Right cardiac atrium (tissue), 5 donors: ENCODE measurements around the gene COPS7A. TPM values are rescaled to one million over a fixed set of nuclear protein-coding genes. Genes with fewer than 3 reads are reported as not detected.
"Not testable (repeated sequence)": the region's sequence is repeated elsewhere in the genome, so short reads cannot be mapped to it uniquely, and the experiment has no call there.

Experiments used
- ATAC-seq, 2 donors: fragments of 200-7000 bp; cut with Tn5 transposase; one replicate each; pipeline versions ENCODE4 v1.8.0 to v1.9.1; 2020; ENCODE audit warnings: moderate library complexity in 2 of 2, mild to moderate bottlenecking in 1 of 2
- DNase-seq, 3 donors: peaks; one replicate each; pipeline ENCODE4 v3.0.0-alpha.2; 2020
- H3K27ac ChIP-seq: one replicate; pipeline ENCODE4 v1.5.1; 2013; ENCODE audit warnings: mild to moderate bottlenecking, low read length, control low read depth, moderate library complexity
- H3K27me3 ChIP-seq: one replicate; pipeline ENCODE4 v1.6.1; 2013; ENCODE audit not compliant: control insufficient read depth, insufficient read depth
- H3K4me1 ChIP-seq: one replicate; pipeline ENCODE4 v1.6.1; 2013; ENCODE audit warnings: low read length; ENCODE audit not compliant: control insufficient read depth, insufficient read depth
- H3K4me3 ChIP-seq: one replicate; pipeline ENCODE4 v1.5.1; 2013; ENCODE audit warnings: low read length, control low read depth
- H3K9me3 ChIP-seq: one replicate; pipeline ENCODE4 v1.6.1; 2013; ENCODE audit warnings: low read length; ENCODE audit not compliant: control insufficient read depth
- WGBS: extraction: QIAGEN DNeasy Blood & Tissue Kit; methylation state at CpG from one replicate; pipeline ENCODE4 v1.1.7; 2013; 5-methylcytosine and 5-hydroxymethylcytosine counted together
- intact Hi-C, 4 donors: fragments of 100-400 bp; cut with DNase I; formaldehyde crosslinking; loops; one replicate each; pipeline versions ENCODE4 v1.11.0 to v1.14.0; 2022 to 2023
- polyA plus RNA-seq: library from polyadenylated mRNA; stranded (reverse); fragments of 200-250 nt; gene quantifications from one replicate; pipeline ENCODE4 v1.2.3, GENCODE V29; 2013
- total RNA-seq, 4 donors: library from RNA; stranded (reverse); fragmentation: NEBNext Ultra II Directional; extraction: Animal tissue kit (Norgen Biotek cat#: 25700); gene quantifications; one replicate each; pipeline ENCODE4 v1.2.1, GENCODE V29; 2021
- donor health status: healthy with polysubstance abuse.
- donor health status: DM: no; HTN: yes; CAD: no.
- donor health status: DM: no; HTN: no; CAD: no.
- donor health status: DM: no; HTN: yes; CAD: no; lungs with severe emphysema.
- donor health status: DM: yes; HTN: yes; CAD: no.

The COPS7A gene
- total and polyA plus RNA-seq, 5 donors: 60.3 to 71.8 (median 68.7) TPM

DNA sequence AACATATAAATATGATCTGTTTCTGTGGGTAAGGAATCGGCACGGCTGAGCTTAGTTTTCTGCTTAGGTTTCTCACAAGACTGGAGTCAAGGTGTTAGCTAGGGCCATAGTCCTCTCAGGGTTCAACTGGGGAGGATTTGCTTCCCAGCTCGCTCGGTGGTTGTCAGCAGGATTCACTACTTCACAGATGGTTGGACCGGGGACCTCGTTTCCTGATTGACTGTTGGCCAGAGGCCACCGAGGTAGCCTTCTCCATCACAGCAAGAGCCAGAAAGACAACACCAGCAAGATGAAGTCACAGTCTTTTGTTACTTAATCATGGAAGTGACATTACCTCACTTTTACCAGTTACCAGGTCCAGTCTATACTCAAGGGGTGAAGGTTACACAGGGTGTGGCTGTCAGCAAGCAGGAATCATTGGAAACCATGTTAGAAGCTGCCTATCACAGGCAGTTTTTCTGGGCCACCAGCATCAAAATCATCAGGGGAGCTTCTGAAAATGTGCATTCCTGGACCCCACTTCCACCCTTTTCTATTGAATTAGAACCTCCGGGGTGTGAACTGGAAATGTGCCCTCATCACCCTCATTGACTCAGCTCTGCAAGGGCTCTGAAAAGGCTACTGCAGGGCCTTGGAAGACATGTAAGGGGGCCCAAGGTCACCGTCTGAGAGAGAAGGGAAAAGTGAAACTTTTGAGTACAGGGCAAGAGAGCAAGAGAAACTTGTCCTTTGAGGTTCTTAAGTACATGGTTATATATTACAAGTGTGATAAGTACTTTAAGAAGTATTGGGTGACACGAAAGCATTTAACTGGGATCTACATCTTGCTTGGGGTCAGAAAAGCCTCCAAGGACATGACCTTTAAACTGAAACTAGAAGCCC, 10.9 kb downstream of the COPS7A start:
- no peak for ATAC-seq
- Histone ChIP-seq H3K4me1 (no peaks in the 10 kb centered on the region), H3K4me3 (no peak overlapping the region), H3K27me3 (no peaks in the 10 kb centered on the region), H3K27ac (no peak overlapping the region), H3K9me3 (no peaks in the 10 kb centered on the region)
- no peak for DNase-seq
- intact Hi-C loops: loop anchor here in 1 of 4 donors (5.0 to 10.0 kb wide), 2 partner anchors 50 to 93 kb away; partner anchors contain the start of genes CD4 and P3H3
- WGBS: 68% methylated on average over 10 of the region's 10 CpGs

DNA sequence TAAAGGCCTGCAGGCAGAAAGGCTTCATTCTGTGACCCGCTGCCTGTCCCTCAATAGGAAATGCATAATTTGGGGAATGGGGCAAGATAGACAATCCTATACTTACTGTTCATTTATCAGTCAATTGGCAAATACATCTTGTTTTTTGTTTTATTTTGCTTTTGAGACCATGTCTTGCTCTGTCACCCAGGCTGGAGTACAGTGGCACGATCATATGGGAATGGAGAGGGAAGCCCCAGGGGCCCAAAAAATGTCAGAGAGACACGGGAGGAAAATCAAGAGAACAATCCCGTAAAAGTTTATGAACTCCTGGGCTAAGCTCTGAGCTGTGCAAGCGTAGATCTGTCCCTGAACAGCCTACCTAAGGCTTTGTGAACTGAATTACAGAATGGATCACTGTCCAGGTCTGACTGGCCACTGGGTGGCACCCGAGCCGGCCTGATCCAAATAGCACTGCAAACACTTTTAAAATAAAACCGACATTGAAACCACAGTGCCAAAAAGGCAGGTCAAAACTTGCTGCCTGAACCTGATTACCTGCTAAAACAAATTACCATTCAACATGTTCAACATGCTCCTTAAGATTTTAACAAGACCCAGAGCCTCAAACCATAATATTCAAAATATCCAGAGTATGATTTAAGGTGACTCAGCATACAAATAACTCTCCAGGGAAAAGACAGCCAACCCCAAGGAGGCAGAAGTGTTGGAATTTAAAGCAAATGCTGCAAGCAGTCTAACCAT, 11.8 kb downstream of the COPS7A start:
- 37% methylated on average over 8 of the region's 8 CpGs for WGBS

DNA sequence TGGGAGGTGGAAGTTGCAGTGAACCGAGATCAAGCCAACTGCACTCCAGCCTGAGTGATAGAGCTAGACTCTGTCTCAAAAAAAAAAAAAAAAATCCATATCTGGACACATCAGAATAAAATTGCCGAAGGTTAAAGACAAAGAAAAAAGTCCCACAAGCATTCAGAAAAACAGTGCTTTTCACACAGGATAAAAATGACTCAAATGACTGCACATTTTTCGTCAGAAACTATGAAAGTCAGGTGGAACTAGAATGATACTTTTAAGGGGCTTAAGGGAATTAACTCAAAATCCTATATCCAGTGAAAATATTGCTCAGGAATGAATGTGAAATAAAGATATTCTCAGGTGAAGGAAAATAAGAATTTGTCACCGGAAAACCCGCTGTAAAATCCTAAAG, 12.9 kb downstream of the COPS7A start:
- DNase-seq (no peak), ATAC-seq (no peak)
- H3K27ac ChIP-seq: no peak overlapping the region
- no peaks in the 10 kb centered on the region for H3K27me3 ChIP-seq
- 96% methylated on average over 5 of the region's 5 CpGs for WGBS
- no peak overlapping the region for H3K4me3 ChIP-seq
- intact Hi-C loops: loop anchor here in 1 of 4 donors (5.0 to 10.0 kb wide), 2 partner anchors 48 to 91 kb away; partner anchors contain the start of genes CD4 and P3H3
- no peaks in the 10 kb centered on the region for H3K4me1 ChIP-seq
- H3K9me3 ChIP-seq: no peaks in the 10 kb centered on the region

More for the DNA sequence above, 11.8 kb downstream of the COPS7A start:
- Histone ChIP-seq H3K27me3 (no peaks in the 10 kb centered on the region), H3K4me1 (no peaks in the 10 kb centered on the region), H3K27ac (no peak overlapping the region), H3K9me3 (no peaks in the 10 kb centered on the region), H3K4me3 (no peak overlapping the region)
- peak; percentile 58 to 90 (median 85) for DNase-seq
- intact Hi-C loops: loop anchor here in 1 of 4 donors (5.0 to 10.0 kb wide), 2 partner anchors 49 to 92 kb away; partner anchors contain the start of genes CD4 and P3H3
- peak; percentile 88 to 91 for ATAC-seq

DNA sequence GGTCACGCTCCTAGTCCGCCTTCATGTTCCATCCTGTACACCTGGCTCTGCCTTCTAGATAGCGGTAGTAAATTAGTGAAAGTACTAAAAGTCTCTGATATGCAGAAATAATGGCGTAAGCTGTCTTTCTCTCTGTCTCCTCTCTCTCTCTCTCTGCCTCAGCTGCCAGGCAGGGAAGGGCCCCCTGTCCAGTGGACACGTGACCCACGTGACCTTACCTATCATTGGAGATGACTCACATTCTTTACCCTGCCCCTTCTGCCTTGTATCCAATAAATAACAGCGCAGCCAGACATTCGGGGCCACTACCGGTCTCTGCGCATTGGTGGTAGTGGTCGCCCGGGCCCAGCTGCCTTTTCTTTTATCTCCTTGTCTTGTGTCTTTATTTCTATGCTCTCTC, 18.2 kb downstream of the COPS7A start:
- intact Hi-C loops: not testable (repeated sequence)

DNA sequence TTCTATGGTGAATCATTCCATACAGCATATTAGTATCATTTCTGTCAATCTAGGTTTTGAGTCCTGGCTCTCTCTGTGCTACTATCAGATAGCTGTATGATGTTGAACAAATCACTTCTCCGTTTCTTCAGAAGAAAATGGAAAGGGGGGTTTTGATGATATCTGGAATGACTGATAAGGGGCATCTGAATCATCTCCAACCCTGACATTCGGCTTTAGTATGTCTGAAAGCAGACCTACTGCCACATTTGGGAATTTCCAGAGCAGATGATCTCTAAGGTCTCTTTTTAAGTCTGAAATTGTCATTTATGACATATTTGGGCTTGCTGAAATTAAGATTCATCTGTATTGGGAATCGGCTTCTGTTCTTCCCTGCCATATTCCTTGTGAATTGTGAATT, 19.0 kb downstream of the COPS7A start:
- 84% methylated on average over 3 of the region's 3 CpGs for WGBS
- no peaks in the 10 kb centered on the region for H3K27me3 ChIP-seq
- intact Hi-C loops: no loop called here
- no peak overlapping the region for H3K4me3 ChIP-seq
- DNase-seq (no peak), ATAC-seq (no peak)
- no peaks in the 10 kb centered on the region for H3K9me3 ChIP-seq
- no peaks in the 10 kb centered on the region for H3K4me1 ChIP-seq
- no peak overlapping the region for H3K27ac ChIP-seq

More for the DNA sequence above, 18.2 kb downstream of the COPS7A start:
- not testable (repeated sequence) for H3K4me3 ChIP-seq, H3K9me3 ChIP-seq, ATAC-seq, H3K27ac ChIP-seq, H3K4me1 ChIP-seq, DNase-seq, H3K27me3 ChIP-seq
- WGBS: 69% methylated on average over 12 of the region's 12 CpGs

DNA sequence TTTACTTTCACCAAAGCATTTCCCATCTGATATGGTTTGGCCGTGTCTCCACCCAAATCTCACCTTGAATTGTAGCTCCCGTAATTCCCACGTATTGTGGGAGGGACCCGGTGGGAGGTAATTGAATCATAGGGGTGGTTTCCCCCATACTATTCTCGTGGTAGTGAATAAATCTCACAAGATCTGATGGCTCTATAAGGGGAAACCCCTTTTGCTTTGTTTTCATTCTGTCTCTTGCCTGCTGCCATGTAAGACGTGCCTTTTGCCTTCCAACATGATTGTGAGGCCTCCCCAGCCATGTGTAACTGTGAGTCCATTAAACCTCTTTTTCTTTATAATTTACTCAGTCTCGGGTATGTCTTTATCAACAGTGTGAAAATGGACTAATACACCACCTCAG, 19.5 kb downstream of the COPS7A start:
- WGBS: 73% methylated on average over 7 of the region's 7 CpGs
- H3K27me3 ChIP-seq, DNase-seq, H3K27ac ChIP-seq, H3K9me3 ChIP-seq, H3K4me3 ChIP-seq, intact Hi-C loops, H3K4me1 ChIP-seq, ATAC-seq: not testable (repeated sequence)

DNA sequence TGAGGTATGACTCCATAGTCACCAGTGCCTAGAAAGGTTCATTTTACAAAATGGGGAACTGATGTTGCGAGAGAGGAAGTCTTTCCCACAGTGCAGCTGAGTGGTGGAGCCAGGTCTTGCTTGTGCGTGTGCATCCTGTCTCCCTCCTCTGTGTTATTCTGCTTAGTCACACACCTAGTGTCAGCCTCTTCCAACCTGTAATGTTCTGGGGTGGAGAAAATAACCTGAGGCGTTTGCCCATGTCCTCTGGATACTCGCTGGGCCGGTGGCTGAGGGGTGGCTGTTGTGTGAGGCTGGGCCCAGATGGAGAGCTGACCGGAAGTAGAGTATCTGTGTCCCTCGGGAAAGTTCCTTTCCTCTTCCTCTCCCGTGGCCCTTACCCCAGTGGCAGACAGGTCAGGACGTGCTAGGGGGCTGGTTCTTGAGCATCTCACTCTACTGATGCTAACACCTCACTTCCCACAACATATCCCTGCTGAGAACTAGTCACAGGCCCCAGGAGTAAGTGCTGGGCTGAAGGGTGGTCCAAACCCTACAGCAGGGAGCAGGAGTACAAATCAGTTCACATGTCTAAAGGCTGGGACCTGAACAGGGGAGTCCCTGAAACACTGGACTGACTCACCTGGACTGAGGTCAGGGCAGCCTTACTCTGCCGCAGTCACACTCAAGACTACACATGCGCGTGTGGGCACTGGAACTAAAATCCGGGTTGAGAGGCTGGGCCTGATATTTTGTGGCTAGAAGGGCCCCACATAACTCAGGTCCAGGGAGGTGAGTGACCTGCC, 22.1 kb downstream of the COPS7A start:
- no peak overlapping the region for H3K27ac ChIP-seq
- ATAC-seq: peak; percentile 15 to 30
- DNase-seq: no peak
- no peaks in the 10 kb centered on the region for H3K27me3 ChIP-seq
- WGBS: 61% methylated on average over 13 of the region's 13 CpGs
- no peak overlapping the region for H3K4me3 ChIP-seq
- no peaks in the 10 kb centered on the region for H3K9me3 ChIP-seq
- no peaks in the 10 kb centered on the region for H3K4me1 ChIP-seq
- intact Hi-C loops: no loop called here

DNA sequence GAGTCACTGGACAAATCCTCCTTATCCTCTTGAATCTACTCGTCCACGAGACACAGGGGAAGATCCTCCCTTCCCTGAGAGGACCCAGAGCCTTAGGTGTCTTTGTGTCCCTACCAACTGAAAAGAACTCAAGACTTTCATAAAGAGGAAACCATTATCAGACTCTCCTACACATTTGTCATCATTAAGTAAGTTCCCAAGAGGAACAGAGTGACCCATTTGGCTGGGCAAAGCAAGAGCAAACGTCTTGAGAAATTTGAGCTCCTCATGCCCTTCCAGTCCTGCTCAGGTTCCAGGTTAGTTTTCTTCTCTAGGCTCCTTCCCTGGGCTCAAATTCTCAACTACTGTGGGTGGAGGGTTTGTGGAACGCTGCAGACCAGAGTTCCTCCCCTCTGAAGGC, 23.4 kb downstream of the COPS7A start:
- 64% methylated on average over 4 of the region's 4 CpGs for WGBS

DNA sequence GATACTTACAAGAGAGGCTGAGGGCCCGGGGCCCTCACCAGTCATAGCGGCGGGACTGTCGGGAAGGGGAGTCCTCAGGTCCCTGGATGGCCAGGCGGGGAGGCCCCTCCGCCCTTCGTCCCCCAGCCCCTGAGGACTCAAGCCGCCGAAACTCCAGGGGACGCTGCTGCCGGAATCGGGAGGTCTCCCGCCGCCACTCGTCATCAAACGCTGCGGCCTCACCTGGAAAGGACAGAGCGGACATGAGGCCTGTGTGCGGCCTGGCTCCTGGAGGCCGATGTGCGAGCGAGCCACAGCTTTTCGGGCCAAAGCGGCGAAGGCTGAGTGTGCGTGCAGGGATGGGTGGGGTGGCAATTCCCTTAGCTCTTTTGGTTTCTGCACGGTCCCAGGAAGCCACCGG, 24.9 kb downstream of the COPS7A start:
- ATAC-seq (no peak), DNase-seq (peak in 1 of 3 donors; percentile 50)
- Histone ChIP-seq H3K9me3 (no peaks in the 10 kb centered on the region), H3K4me3 (no peak overlapping the region), H3K4me1 (no peaks in the 10 kb centered on the region), H3K27me3 (no peaks in the 10 kb centered on the region), H3K27ac (no peak overlapping the region)
- intact Hi-C loops: no loop called here
- WGBS: 92% methylated on average over 28 of the region's 28 CpGs

More for the DNA sequence above, 23.4 kb downstream of the COPS7A start:
- Histone ChIP-seq H3K27me3 (no peaks in the 10 kb centered on the region), H3K27ac (no peak overlapping the region), H3K4me1 (no peaks in the 10 kb centered on the region), H3K4me3 (no peak overlapping the region), H3K9me3 (no peaks in the 10 kb centered on the region)
- no peak for ATAC-seq
- no peak for DNase-seq
- intact Hi-C loops: no loop called here

DNA sequence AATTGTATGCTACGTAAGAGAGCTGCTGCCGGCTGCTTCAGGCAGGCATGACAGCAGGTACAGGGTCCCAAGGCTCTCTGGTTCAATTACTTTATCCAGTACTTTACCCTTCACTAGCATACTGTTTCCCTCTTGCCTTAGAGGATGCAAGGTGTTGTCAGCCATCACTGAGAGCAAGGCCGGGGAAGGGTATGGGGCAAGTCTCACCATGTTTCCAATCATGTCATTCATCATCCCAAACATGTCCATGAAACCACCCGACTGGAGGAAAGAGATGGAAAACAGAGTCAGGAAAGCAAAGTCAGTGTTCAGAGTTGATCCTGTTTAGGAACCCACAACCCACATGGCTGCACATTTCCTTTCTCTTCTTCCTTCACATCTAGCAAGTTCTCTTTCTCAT, 26.7 kb downstream of the COPS7A start:
- ATAC-seq: no peak
- WGBS: 81% methylated on average over 4 of the region's 4 CpGs
- intact Hi-C loops: loop anchor here (2.0 to 10.0 kb wide), 3 partner anchors 74 to 77 kb away; partner anchors contain the start of genes P3H3 (in 3 of the 4) and GPR162 (in 2 of the 4)

More for the DNA sequence above, 26.7 kb downstream of the COPS7A start:
- H3K9me3 ChIP-seq: no peaks in the 10 kb centered on the region
- DNase-seq: no peak
- no peak overlapping the region for H3K27ac ChIP-seq
- no peaks in the 10 kb centered on the region for H3K27me3 ChIP-seq
- no peaks in the 10 kb centered on the region for H3K4me1 ChIP-seq
- no peak overlapping the region for H3K4me3 ChIP-seq
